GM18868 (cell line): ENCODE data around the gene WNK2.

ENCODE experiments used
- ATAC-seq: cut with Tn5 transposase; IDR thresholded peaks from one replicate; pipeline ENCODE4 v1.9.1; 2021; ENCODE audit warnings: mild to moderate bottlenecking, moderate library complexity; ENCODE audit not compliant: unreplicated experiment

The WNK2 gene

DNA sequence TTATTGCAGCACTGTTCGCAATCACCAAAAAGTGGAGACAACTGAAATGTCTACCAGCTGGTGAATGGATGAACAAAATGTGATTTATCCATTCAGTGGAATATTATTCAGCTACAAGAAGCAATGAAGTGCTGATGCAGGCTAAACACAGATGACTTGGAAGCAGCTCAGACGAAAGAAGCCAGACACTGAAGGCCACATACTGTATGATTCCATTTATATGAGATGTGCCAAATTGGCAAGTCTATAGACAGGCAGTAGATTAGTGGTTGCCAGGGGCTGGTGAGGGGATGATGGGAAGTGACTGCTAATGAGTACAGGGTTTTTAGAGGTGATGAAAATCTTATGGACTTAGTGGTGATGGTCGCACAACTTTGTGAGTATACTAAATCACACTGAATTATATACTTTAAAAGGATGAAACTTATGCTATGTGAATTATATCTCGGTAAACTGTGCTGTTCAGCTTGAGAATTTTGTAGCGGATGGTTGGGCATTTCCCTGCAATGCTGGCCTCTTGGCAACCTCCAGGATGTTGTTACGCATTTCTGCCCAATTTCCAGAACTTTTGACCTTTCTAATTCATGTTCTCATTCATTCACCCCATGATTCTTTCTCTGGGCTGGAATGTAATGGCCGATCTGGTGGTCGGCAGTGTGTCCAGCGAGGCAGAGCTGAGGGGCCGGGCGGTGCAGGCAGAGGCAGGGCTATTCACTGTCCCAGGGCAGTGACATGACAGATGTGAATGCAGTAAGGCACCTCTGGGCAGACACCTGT lies 22.0 kb upstream of the WNK2 start:
- no peak for ATAC-seq

DNA sequence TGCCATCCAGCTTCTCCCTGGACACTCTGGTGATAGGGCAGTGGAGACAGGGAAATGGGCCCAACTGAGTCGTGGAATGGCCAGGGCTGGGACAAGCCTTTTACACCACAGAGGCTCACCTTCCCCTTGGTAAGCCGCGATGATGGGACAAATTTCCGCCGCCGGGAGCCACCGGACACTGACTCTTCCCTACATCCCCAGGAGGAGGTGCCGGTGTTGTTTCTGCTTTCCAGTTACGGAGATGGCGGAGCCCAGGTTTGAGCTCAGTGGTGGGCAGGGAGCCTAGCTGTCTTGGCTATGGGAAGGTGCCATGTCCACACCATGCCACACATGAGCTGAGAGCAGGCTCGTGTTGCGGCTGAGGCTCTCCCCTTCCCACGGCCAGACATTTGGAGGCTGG lies 19.9 kb upstream of the WNK2 start:
- ATAC-seq = no peak

DNA sequence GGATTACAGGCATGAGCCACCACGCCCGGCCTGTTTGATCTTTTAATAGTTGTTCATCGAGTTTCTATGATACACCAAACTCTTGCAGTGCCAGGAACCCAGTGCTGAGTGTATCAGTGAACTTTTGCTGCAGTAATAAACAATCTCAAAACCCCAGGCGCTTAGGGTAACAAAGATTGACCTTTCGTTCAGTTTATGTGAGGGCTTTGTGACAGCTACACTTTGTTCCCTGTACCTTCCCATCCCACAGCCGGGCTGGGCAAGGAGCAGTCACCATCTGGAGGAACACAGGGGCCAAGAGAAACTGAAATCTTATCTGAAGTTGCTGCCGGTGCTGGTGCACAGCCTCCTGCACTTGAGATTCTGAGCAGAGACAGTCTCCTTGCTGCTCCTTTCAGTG lies 17.2 kb upstream of the WNK2 start:
- ATAC-seq = no peak

DNA sequence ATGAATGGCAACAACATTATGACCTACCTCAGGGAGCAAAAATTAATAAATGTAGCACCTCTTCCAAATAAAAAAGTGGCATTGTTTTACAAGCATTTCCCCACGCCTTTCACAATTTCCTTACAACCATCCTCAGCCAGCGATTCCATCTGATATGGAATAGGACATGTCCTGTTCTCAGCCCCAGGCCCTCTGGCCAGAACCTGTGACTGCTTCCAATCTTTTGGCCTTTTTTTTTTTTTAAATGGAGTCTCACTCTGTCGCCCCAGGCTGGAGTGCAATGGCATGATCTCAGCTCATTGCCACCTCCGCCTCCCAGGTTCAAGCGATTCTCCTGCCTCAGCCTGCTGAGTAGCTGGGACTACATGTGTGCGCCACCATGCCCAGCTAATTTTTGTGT lies 16.8 kb upstream of the WNK2 start:
- ATAC-seq = no peak

DNA sequence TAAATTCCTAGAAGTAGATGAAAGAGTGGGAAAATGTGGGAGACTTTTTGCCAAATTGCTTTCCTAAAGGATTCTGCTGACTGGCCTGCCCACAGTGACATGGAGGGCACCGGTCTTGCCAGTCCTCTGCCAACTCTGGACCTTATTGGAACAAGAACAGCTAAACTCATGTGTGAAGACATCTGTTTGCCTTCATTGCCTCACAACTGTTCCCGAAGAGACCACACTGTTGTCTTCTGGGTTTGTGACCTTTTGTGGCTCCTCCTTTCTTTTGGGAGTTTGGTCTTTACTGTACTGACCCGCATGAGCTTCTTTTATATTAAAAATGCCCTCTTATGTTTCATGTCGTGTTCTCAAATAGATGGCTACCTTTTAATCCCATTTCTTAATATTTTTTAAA lies 16.1 kb upstream of the WNK2 start:
- ATAC-seq = no peak

DNA sequence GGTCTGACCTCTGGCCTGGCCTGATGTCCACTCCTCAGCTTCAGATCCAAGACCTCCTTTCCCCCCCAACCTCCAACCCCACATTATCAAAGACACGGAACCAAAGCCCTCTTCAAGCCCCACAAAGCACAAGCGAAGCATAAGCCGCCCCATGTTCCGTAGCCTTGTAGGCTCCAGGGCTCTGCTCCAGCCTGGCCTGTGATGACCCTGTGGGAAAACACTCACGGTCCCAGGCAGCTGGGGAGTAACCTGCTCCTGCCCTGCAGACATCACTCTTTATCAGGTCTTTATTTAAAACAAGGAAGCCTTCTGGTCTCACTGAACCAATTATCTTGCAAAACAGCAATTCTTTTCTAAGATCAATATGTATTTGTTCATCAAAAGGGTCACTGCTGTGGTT lies 15.4 kb upstream of the WNK2 start:
- ATAC-seq = no peak

DNA sequence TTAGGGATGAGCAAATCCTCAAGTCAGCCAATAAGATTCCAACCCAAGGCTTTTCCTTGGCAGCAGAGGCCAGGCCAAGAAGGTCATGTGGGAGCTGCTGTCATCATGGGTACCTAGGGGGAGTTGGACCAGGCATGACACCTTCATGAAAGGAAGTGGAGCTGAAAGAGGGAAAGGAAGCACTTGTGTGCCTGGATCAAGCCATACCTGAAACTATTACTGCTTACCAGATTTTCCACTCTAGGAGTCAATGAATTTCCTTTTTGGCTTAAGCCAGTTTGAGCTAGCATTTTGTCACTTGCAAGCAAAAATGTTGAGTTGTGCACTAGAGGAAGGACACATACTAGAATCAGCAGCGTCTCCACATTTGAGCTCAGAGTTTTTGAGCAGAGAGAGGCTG lies 14.5 kb upstream of the WNK2 start:
- ATAC-seq = no peak

DNA sequence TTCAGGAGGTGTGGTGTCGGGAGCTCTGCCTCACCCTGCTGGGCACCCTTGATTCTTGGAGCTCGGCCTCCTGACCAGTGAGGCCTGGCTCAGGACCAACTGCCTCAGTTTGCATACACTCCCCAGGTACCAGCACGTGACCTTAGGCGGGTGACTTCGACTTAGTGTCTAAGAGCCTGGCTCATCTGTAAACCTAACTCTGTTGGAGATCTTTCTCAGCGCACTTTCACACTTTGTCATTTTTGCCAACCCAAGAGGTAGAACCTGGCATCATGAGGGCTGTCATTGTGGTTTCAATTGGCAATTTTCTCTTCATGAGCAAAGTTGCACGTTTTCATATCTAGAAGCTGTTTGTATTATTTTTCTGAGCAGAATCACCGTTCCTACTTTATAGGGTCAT lies 13.4 kb upstream of the WNK2 start:
- no peak for ATAC-seq

DNA sequence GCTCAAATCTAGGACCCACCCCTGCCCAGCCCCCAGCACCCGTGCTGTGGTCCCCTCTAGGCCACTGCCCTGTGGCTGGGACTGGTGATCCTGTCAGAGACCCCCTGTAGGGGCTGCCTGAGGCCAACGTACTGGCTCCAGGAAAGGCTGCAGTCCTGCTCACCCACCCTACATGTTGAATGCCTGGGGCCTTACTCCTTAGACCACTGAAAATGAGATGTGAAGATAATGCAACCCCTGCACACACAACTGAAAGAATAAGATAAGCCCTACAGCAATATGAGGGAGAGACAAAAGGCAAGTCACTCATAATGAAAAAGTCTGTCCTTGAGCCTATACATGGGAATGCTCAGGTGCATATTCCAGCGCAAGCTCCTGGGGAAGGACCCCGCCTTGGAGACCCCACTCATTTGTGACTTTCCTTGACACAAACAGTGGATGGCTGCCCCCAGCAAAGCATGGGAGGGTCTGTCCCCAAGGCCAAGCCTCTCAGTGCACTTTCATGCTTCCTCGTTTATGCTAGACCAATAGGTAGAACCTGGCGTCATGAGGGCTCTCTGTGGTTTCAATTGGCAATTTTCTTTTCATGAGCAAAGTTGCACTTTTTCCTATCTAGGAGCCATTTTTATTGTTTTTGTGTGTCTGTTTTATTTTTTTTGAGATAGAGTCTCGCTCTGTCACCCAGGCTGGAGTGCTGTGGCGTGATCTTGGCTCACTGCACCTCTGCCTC lies 12.5 kb upstream of the WNK2 start:
- no peak for ATAC-seq

DNA sequence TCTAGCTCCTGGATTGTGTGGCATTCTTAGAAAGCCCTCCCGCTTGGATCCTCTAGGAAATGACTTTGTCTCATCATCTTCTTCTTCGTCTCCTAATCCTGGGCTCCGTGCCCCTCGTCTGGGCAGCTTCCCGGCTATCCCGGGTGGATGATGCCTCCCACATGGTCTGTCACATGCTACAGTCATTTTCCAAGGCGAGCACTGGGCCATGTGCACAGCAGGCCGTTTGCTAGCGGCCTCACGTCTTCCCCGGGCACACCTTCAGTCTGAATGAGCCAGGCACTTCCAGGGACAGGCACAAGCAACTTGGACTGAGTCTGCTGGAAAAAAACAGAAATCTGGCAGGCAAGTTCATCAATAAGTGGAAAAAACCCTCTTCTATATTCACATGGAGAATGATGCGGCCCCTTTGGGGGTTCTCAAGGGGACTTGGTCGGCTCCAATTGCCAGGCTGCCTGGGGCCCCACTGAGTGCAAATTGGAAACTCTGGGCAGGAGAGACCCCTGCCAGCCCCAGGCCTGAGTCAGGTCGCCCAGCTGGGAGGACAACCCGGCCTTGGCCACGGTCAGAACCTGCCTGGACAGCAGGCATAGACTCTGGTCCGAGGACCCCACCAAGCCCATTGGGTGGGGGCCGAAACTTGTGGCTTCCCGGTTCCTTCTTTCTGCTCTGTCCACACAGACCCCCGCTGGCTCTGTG lies 11.1 kb upstream of the WNK2 start:
- no peak for ATAC-seq

DNA sequence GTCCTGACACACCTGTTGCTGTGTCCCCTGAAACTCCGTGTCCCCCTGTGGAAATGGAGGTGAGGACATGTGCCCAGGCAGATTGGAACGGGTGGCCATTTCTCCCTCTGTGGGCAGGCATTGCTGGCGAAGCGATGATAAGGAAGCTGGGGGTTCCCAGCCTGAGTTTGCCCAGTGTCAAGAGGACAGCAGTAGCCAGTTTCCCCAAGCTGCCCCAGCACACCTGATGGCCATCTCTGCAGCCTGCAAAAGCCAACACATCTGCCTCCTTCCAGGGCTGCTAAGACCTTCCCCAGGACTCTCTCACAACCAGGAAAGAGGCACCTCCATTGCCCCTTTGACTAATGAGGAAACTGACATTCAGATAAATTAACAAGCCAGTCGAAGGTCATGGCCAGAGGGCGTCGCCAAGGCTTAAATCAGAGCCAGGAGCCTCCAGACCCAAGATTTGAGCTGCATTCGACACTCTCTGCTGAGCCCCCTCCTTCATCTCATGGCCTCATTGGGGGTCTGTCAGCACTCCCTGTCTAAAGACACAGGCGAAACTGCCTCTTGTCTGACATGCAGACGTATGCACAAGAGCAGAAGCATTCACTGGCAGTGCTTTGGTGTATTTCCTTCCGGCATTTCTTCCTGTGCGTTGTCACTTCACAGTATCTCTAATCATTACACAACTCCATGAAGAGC lies 10.4 kb upstream of the WNK2 start:
- no peak for ATAC-seq

DNA sequence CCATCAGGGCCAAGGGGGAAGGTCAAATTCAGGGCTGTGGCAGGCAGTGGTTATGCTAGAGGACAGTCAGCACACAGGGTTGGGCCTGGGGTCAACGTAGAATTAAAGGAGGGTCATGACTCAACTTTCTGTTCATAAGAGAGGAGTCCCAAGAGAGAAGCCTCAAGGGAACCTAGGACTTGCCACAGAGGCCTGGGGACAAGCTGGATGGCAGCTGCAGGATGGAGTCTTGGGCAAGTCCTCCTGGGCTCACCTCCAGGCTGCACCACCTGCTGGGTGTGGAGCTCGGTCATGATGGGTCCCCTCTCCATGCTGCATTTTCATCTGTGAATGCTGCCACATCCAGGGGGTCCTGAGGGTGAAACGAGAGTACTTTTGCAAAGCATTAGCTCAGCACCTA lies 9.0 kb upstream of the WNK2 start:
- no peak for ATAC-seq

DNA sequence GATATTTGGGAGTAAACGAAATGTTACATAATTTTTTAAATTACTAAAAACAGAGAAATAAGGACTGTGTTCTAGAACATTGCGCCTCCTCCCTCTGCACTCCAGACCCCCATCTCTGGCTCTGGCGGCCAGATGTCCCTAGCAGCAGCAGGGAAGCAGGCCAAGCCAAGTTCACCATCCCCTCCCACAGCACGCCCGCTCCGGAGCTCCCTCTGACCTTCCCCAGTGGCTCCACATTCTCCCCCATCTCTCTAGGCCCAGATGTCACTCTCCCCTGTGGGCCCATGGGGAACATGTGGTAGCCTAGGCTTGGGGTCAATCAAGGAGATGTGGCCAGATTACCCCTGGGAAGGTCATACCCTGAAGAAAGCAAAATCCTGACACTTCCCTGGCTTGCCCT lies 6.3 kb upstream of the WNK2 start:
- no peak for ATAC-seq

DNA sequence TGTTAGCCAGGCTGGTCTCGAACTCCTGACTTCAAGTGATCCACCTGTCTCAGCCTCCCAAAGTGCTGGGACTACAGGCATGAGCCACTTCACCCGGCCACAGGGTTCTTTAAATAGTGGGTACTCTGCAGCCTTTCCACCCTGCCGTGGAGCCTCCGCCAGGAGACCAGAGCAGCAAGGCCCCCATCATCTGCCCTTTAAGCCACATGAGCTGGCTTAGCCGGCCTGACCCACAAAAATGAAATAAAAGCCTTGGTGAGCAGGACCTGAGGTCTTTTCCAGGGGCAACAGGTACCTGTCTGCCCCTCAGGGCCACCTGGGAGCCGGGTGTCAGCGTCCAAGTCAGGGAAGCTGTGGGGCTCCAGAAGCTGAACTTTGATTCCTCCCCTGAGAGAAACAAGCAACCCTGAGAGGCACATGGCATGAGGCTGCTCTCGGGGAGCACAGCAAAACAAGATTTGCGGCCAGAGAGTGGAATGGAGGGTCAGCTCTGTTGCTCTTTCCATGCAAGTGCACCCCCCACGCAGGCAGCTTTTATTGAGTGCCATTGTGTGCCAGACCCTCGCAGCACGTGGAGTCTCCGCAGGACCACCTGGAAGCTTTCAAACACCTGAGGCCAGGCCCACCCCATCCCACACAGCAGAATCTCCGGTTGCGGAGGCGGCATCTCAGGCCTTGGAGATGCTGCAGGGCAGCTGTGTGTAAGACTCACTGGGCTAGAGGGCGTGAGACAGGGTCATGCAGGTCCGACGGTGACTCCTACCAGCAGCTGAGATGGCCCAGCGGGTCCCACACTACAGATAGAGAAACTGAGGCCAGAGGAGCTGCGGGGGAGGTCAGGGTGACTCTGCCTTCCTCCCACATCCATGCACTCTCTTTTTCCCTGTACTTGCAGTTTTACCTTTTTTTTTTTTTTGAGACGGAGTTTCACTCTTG lies 4.8 kb upstream of the WNK2 start:
- ATAC-seq = no peak

DNA sequence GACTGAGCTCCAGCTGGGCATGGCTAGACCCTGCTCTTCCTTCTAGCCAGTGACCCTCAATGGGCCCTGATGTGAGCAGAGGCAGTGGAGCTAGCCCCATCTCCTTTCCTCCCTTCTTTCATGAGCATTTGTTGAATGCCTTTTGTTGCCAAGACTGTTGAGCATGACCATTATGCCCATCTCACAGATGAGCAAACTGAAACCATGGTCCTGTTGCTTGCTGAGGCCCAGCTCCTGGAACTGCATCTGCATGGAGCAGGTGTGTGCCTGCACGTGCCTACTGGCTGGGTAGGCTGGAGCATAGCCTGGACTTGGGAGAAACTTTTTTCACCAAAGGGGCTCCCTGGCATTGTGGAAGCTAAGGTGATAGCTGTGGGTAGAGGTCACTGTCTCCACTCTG lies 3.0 kb upstream of the WNK2 start:
- no peak for ATAC-seq

DNA sequence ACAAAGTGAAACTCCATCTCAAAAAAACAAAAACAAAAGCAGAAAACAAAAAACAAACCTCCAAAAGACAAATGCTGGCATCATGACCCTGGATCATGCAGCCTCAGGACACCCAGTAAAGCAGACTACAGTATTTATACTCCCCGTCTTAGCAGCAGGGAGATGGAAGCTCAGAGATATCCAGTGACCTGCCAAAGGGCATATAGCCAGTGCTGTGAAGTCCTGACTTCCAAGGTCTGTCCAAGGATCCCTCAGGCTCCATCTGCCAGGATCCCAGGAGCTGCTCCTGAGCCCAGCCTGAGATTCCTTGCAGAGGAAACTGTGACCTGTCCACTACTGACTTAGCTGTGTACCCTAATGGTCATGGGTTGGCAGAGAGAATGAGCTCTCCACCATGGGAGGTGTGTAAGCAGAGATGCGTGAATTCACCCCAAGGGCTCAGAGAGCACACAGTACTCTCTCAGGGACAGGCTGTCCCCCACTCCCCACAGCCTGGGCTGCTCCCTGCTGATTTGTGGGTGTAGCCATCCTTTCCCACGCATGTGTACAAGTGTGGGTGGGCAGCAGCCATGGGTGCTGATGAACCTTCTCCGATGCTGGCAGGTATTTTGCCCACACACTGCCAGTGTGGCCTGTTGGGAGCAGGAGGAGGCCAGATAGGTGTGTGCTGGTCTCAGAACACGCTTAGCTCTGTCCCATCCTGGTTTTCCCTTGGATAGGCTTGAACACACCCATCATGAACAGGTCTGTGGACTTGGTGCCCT lies 2.1 kb upstream of the WNK2 start:
- no peak for ATAC-seq

DNA sequence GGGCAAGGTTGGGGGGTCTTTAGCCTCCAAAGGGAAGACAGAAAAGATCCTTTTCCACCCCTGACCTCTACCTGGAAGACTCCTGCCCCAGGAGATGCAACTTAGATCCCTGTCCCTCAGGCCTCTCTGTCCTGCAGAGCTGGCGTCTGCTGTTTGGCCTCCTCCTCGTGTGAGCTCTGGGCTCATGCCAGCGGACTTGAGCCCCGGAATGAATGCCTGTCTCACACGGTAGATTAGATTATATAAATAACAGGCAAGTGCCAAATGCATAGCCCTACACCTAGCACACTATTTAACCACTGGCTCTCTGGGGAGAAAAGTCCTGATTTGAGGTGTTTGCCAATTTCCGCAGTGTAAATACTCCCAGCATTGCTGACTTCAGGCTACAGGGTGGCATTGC lies 1.4 kb upstream of the WNK2 start:
- no peak for ATAC-seq

DNA sequence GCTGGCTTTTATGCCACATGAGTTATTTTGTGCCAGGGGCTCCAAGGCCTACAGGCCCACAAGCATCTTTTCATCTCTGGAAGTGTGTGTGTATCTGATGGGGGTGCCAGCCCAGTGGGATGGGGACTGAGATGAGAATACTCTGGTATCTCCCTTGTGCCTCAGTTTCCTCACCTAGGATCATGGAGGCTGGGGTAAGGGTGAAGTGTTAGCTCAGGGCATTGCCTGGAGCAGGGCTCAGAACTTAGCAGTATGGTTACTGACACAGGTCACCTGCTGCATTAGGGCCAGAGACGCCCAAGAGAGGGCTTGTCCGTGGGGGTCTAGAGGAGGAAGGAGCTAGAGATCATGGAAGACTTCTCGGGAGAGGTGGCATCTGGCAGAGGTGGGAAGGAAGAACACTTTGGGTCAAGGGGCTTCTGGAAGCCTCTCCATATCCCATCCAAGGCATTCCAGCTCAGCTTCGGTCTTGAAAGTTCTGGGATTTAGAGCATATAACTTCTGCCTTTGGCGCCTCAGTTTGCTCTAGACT lies 742 bp upstream of the WNK2 start:
- ATAC-seq = no peak
